T-helper 1 cell (primary cell): ENCODE results near the gene RAB6B.

Source experiments
- DNase-seq, 5 donors: peaks; one replicate each; pipeline ENCODE4 v3.0.0-alpha.2; 2012 to 2020

The RAB6B gene

DNA sequence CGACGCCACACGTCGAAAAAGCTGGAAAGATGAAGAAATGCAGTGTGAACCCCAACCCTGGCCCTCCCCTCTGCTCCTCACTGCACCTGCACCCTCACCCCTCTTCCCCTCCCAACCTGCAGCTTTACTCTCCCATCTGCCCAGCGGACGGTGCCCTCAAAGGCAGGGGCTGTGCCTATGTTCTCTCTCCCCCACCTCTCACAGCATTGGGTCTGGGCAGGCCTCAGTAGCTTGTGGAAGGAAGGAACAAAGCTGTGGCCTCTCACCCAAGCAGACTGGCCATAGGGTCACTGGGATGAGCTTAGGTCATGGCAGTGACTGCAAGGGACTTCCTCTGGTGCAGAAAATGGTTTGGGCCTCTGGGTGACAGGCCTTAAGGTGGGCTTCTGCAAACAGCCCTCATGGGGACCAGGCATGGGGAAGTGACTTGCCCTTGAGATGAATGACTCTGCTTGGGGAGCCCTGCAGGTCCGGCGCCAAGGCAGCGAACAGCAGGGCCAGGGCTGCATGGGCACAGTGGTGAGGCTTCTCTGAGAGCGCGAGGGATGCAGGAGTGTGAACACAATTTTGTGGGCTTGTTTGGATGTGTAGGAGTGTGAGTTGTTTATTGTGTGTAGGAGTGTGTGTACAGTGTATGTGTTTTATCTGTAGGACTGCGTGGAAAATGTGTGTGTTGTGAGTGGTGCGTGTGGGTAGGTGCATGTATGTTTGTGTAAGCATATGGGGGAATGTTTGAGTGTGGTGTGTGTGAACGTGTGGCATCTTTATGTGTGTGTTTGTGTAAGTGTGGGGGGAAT, 60.9 kb downstream of the RAB6B start:
- no peak for DNase-seq

DNA sequence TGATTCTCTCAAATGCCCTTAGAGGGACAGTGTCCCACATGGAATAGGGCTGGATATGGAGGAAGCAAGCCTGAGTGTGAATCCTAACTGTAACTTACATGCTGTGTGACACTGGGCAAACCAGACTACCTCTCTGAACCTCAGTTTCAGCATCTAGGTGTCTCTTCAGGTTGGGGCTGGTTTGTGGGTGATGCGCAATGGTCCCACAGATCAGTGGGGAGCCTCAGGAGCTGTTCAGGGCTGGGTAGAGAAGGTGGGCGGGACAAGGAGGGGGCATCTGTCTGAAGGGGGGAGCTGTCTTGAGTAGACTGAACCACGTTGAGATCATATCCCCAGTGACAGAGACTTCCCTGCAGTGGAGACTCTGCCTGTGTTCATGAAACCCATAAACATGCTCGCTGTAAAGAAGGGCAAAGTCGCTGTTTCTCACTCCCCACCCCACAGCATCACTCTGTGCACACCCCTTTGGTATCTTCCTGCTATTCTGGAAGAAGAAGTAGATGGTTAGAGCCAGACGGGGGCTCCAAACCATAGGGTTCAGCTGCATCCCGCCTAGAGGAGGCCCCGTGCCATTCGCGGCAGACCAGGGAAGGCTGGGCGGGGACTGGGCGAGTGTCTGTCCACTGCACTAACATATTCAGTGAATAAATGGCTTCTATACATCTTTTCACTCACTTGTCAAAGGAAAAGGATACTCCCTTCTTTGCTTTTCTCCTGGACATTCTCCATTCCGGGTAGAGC, 61.6 kb downstream of the RAB6B start:
- no peak for DNase-seq

DNA sequence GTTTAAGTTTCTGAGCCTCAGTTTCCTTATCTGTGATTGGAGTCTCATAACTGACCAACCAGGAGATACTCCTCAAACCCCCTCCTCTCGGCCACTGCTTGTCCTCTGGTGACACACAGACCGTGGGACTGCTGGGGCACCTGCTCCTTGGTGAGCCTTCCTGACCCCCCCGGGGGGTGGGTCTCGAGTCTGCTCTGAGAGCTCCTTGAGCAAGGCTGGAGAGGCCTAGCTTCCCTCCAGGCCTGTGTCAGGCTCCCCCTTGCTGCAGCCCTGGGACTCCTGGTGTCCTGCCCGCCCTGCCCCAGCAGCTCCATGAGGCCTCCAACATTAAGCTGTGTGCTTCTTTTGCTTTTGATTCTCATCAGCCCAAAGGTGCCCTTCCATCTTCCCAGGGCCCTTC, 62.4 kb downstream of the RAB6B start:
- no peak for DNase-seq

DNA sequence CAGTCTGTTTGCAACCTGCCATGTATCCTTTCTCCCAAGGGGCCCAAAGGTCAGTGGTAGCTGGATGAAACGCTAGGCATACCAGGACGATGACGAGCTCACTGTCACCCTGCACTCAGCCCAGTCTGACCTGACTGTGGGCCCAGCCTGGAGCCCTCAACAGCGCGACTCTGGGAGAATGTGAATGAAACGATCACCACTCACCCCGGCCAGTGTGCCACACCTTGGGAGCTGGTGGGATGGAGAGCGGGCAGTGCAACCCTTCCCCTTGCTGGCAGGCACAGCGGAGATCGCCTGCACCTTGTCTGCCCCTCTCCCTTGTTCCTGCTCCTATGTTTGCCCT, 62.9 kb downstream of the RAB6B start:
- DNase-seq: no peak

GRCh38 chr3:133831966-133832801, 63.5 kb downstream of the RAB6B start:
- no peak for DNase-seq

DNA sequence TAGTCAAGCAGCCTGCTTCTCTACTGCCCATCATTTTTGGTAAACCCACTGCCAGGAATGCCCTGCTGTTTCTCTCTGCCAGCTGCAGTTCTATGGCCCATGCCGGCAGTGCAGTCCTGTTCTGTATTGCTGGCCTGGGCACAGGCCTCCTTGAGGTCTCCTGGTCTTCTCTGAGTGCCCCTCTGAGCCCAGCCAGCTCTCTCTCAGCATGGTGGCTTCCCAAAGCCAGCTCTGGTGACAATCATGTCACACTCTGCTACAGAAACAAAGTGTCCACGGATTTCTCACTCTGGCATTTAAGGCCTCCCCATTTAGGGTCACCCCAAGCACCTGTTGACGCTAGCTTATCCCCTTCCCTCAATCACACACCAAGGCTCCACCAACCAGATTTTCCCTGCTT, 65.6 kb downstream of the RAB6B start:
- no peak for DNase-seq

DNA sequence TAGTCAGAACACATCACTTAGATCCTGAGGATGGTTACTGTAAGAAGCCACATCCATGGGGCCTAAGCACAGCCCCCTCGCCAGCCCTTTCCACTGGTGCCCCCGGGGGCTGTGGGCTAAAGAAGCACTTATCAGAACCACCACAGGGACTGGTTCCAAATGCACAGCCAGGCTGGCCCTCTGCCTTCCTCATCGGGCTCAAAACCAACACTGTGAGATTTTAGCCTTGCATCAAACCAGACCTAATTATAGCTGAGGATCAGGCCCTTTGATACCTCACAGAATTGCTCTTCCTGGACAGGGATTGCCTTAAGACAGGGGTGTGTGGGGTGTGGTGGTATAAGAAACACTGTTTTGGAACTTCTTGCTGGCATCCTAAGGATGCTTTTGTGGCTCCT, 66.4 kb downstream of the RAB6B start:
- DNase-seq: no peak

- no peak for DNase-seq
Observed at GRCh38 chr3:133828576-133829309, 66.9 kb downstream of the RAB6B start.

GRCh38 chr3:133827684-133828083, 68.0 kb downstream of the RAB6B start:
- DNase-seq: no peak

GRCh38 chr3:133827136-133827535, 68.5 kb downstream of the RAB6B start:
- DNase-seq: no peak

- no peak for DNase-seq
Observed at GRCh38 chr3:133825969-133826727, 69.5 kb downstream of the RAB6B start.

DNA sequence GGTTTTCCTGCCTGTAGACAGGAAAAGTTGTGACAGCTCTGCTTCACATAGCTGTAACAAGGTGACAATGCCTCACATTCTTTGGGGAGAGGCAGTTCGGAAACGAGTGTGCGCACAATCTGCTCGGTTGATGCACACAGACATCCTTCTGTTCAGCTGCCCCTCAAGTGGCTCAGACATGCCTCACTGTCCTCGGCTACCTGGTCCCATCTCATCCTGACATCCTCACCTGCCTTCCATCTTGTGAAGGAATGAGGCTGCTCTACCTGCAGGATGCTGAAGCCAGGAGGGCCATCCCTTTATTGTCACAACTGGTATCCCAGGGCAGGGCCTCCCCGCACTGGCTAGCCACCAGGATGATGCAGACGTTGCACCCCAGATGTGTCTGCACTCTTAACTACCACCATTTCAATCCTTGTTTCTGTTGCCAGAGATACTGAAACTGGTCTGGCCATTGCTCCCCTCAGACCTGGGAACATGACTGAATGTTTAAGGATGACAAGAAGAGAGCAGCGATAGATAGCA, 70.7 kb downstream of the RAB6B start:
- DNase-seq: no peak

GRCh38 chr3:133821767-133822638, 73.7 kb downstream of the RAB6B start:
- no peak for DNase-seq

DNA sequence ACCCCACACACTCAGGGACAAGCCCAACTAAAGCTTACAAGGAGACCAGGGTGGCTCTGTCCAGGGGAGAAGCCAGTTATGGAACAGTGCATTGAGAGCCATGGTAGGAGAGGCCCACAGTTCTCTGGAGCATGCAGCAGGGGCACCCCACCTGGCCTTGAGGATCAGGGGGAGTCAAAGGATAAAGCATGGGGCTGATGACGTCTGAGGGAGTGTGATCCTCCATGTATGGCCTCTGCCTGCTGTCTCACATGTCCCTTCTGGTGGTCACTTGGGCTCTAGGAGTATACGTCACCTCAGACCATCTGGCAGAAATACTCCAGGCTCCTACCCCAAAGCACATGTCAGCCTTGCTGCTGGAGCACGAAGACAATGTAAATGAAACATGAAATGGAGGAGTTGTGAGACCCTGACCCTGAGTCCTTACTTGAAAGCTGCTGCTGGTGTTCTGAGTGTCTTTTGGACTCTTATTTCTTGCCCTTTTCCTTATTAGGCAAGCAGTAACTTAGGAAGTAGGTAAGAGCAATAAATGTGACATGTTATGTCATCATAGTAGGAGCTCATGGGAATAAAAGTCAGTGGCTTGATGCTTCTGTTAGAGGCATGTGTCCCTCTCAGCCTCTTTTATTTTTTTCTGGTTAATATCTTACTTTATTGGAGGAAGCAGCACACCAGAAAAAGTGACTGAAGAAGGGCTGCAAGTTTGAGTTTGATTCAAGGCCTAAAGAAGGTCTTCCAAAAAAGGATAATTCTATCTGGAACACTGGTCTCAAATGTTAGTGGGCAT, 74.6 kb downstream of the RAB6B start:
- DNase-seq: no peak

GRCh38 chr3:133820129-133820528, 75.6 kb downstream of the RAB6B start:
- DNase-seq: no peak

DNA sequence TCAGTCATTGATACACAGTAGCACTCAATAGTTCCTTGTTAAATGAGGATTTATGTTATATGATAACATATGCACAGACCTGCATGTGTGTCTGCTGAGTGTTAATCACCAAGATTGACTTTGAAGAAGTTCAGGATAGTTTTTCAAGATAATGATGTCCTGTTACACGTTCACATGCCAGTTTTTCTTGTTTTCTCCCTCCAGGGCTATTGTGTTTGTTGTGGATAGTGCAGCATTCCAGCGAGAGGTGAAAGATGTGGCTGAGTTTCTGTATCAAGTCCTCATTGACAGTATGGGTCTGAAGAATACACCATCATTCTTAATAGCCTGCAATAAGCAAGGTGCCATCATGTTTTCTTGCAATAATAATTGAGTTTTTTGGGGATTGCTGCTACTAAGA, 80.3 kb downstream of the RAB6B start:
- no peak for DNase-seq

GRCh38 chr3:133812872-133813271, 82.8 kb downstream of the RAB6B start:
- no peak for DNase-seq

DNA sequence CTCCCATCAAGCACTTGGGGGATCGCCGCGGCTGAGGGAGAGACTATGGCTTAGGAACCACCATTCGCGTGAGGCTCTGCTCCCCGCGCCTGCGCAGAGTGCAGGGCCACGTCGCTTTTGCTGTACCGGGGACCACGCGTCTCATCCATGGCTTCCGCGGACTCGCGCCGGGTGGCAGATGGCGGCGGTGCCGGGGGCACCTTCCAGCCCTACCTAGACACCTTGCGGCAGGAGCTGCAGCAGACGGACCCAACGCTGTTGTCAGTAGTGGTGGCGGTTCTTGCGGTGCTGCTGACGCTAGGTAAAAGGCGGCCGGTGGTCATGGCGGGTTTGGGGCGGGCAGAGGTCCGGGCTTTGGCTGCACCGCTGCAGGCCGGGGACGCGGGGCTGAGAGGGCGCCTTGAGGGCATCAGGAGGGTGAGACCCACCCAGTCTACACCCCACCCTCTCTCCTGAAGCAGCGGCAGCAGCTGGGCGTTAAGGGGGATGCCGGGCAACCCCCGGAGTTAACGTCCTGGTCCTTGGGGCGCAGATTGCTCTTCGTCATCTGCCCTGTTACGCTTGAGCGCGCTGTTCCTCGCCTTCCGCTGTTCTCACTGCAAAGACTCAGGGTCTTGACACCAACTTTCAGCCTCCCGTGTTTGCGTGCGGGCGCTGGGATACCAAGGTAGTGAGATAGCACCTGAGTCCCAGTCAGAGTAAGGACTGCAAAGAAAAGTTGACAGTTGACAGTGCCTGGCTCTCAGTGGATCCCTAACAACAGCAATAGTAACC, 89.8 kb downstream of the RAB6B start, which contains the start of gene SRPRB:
Gene SRPRB, plus strand, starts transcription at position 114 of the 774 bp plus-strand sequence. Its CDS starts 34 bp downstream, at position 148.
- DNase-seq: peak; percentile 93 to 96 (median 94)

DNA sequence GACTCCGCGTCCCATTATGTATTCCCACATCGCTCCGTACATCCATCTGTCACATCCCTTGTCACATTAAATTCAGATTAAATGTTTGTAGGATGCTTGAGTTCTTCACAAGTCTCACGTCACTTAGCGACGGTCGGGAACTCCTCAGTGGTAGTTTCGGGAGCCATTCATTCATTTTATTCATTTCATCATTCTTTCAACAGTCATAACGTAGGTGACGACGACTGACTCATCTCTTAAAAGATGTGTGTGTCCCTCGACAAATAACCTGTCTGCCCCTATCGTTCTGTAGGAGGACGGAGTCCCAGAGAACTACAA, 90.3 kb downstream of the RAB6B start:
- no peak for DNase-seq
